ENCODE results near the gene UCK2. TPM values are rescaled to one million over a fixed set of nuclear protein-coding genes. Genes with fewer than 3 reads are reported as not detected.

Gene UCK2
- total and polyA plus RNA-seq, 9 of the 15 experiments (the other 6 are each of a cell fraction or from before 2014, with no cell fraction given), result 71.6 to 145 (median 95.8) TPM

GRCh38 chr1:165856021-165856420, 28.6 kb downstream of the UCK2 start:
- in situ Hi-C loops (cut with MboI) (no loop called here), intact Hi-C loops (cut with micrococcal nuclease) (no loop called here)
- Histone ChIP-seq H3K9me1 (ENCODE audit: control insufficient read depth, insufficient read depth, low read length) (peaks cover 9% of the 10 kb centered on the region), H3K4me1 (replicated peaks in 1 of 2; ENCODE audit: control insufficient read depth in 2 of 2, insufficient read depth in 2 of 2, low read length in 2 of 2) (peaks cover 15 to 40% of the 10 kb centered on the region in 2 experiments), H3K27ac (ENCODE audit: extremely low read depth, low read depth, low read length) (no peak overlapping the region), H3K4me3 (no peak overlapping the region), H3K27me3 (ENCODE audit: control insufficient read depth in 2 of 2, insufficient read depth in 2 of 2, low read length in 2 of 2) (no peaks in the 10 kb centered on the region), H3K9ac (ENCODE audit: insufficient read depth in 1 of 2, low read depth in 2 of 2, low read length in 2 of 2) (no peak overlapping the region), H3K4me2 (ENCODE audit: insufficient read depth, low read length) (no peak overlapping the region), H3K79me2 (ENCODE audit: control insufficient read depth, insufficient read depth, low read length) (peaks cover 97% of the 10 kb centered on the region), H3K9me3 (replicated peaks; ENCODE audit: control insufficient read depth, insufficient read depth, low read depth, low read length) (no peaks in the 10 kb centered on the region), H2AFZ (ENCODE audit: low read depth, low read length) (no peak overlapping the region), H3K36me3 (ENCODE audit: control insufficient read depth, insufficient read depth, low read length) (peaks cover 2% of the 10 kb centered on the region), H4K20me1 (replicated peaks; ENCODE audit: control insufficient read depth, insufficient read depth, low read length) (peaks cover 29% of the 10 kb centered on the region)
- BruUV-seq (replicated peaks), result no TSS peak
- DNase-seq (ENCODE audit: extremely low read depth in 1 of 4, low spot score in 3 of 4), result no peak
- WGBS (ENCODE audit: insufficient coverage, low coverage, missing lambda C conversion rate), result 31% methylated on average over 3 of the region's 3 CpGs
- no peak for ATAC-seq
- no peak for TF ChIP-seq IRF2 (CRISPR knock-in tag; IDR thresholded peaks at IDR 0.05)
- TF ChIP-seq ELF1 (tag; IDR thresholded peaks at IDR 0.05), result 0 out of 2 replicates have a peak, but pooled peaks have one; percentile 12
- TF ChIP-seq CCAR2 (IDR thresholded peaks at IDR 0.05; ENCODE audit: low read depth, low read length), result no peak
- 0 out of 2 replicates have a peak, but pooled peaks have one; percentile 16 for TF ChIP-seq CBFA2T3 (IDR thresholded peaks at IDR 0.05)
- no peak for FAIRE-seq
- CTCF ChIA-PET (ENCODE audit: low intra/inter-chr PET ratio), result interaction anchor here (0.6 kb wide), 1 partner anchor 254 kb away, joined by 4 read pairs; no protein-coding TSS in a partner anchor
- POLR2A ChIA-PET, result interaction anchor here (0.6 to 4.3 kb wide), 12 partner anchors 9 to 1541 kb away, joined by 3 to 24 read pairs (median 4); partner anchors contain the start of gene TMCO1

GRCh38 chr1:165856606-165857005, 29.2 kb downstream of the UCK2 start:
- 47% methylated on average over 3 of the region's 3 CpGs for WGBS (ENCODE audit: insufficient coverage, low coverage, missing lambda C conversion rate)
- no peak overlapping the region for H2AFZ ChIP-seq (ENCODE audit: low read depth, low read length)
- H3K4me3 ChIP-seq, result no peak overlapping the region
- TF ChIP-seq THRAP3 (IDR thresholded peaks at IDR 0.05; ENCODE audit: borderline replicate concordance), result no peak
- TF ChIP-seq ZKSCAN8 (CRISPR knock-in tag; IDR thresholded peaks at IDR 0.05), result peak; percentile 9; the same call in 1 of the 2 replicates
- POLR2A ChIA-PET, result interaction anchor here (0.6 to 4.3 kb wide), 9 partner anchors 8 to 607 kb away, joined by 3 to 24 read pairs (median 4); partner anchors contain the start of gene TMCO1
- no peak for ATAC-seq
- no peaks in the 10 kb centered on the region for H3K27me3 ChIP-seq (ENCODE audit: control insufficient read depth in 2 of 2, insufficient read depth in 2 of 2, low read length in 2 of 2)
- in situ Hi-C loops (cut with MboI) (no loop called here), intact Hi-C loops (cut with micrococcal nuclease) (no loop called here)
- peaks cover 94% of the 10 kb centered on the region for H3K79me2 ChIP-seq (ENCODE audit: control insufficient read depth, insufficient read depth, low read length)
- H3K9me1 ChIP-seq (ENCODE audit: control insufficient read depth, insufficient read depth, low read length), result peaks cover 9% of the 10 kb centered on the region
- no peaks in the 10 kb centered on the region for H3K9me3 ChIP-seq (replicated peaks; ENCODE audit: control insufficient read depth, insufficient read depth, low read depth, low read length)
- peaks cover 3% of the 10 kb centered on the region for H3K36me3 ChIP-seq (ENCODE audit: control insufficient read depth, insufficient read depth, low read length)
- BruUV-seq (replicated peaks), result no TSS peak
- no peak for DNase-seq (ENCODE audit: extremely low read depth in 1 of 4, low spot score in 3 of 4)
- H3K27ac ChIP-seq (ENCODE audit: extremely low read depth, low read depth, low read length), result no peak overlapping the region
- H3K4me2 ChIP-seq (ENCODE audit: insufficient read depth, low read length), result no peak overlapping the region
- peaks cover 25% of the 10 kb centered on the region for H4K20me1 ChIP-seq (replicated peaks; ENCODE audit: control insufficient read depth, insufficient read depth, low read length)
- peaks cover 12 to 36% of the 10 kb centered on the region in 2 experiments for H3K4me1 ChIP-seq (replicated peaks in 1 of 2; ENCODE audit: control insufficient read depth in 2 of 2, insufficient read depth in 2 of 2, low read length in 2 of 2)
- CTCF ChIA-PET (ENCODE audit: low intra/inter-chr PET ratio), result no interaction called here
- no peak overlapping the region for H3K9ac ChIP-seq (ENCODE audit: insufficient read depth in 1 of 2, low read depth in 2 of 2, low read length in 2 of 2)
- FAIRE-seq, result no peak

All from K562 (cell line).